Activated CD8-positive, alpha-beta T cell treated with anti-CD3 and anti-CD28 coated beads for 36 hours (primary cell): ENCODE measurements around the gene NEDD9. TPM values are rescaled to one million over a fixed set of nuclear protein-coding genes. Genes with fewer than 3 reads are reported as not detected.

Source experiments
- ATAC-seq: fragments of 200-7000 bp; cut with Tn5 transposase; one replicate; pipeline ENCODE4 v1.10.0; 2021; ENCODE audit warnings: mild to moderate bottlenecking, moderate library complexity
- CTCF ChIA-PET: fragments of 350-600 bp; sonication (Branson Sonifier 250); formaldehyde crosslinking; loops from one replicate; lab custom pipeline; 2021; ENCODE audit warnings: antibody characterized with exemption; lab: Charles Lee
- POLR2A ChIA-PET: fragments of 350-600 bp; sonication (Branson Sonifier 250); formaldehyde crosslinking; loops from one replicate; lab custom pipeline; 2021; ENCODE audit warnings: antibody characterized with exemption; lab: Charles Lee
- DNase-seq: peaks from one replicate; pipeline ENCODE4 v3.0.0-alpha.2; 2020
- H3K27ac Mint-ChIP-seq: one replicate; pipeline ENCODE4 v1.8.0; 2021; ENCODE audit warnings: mild to moderate bottlenecking, mixed read lengths
- H3K27me3 Mint-ChIP-seq: one replicate; pipeline ENCODE4 v1.8.0; 2021; ENCODE audit warnings: mixed read lengths
- H3K36me3 Mint-ChIP-seq: one replicate; pipeline ENCODE4 v1.8.0; 2021; ENCODE audit warnings: low read depth, mixed read lengths
- H3K4me1 Mint-ChIP-seq: one replicate; pipeline ENCODE4 v1.8.0; 2021; ENCODE audit warnings: low read depth, mixed read lengths
- H3K4me3 Mint-ChIP-seq: one replicate; pipeline ENCODE4 v1.8.0; 2021; ENCODE audit warnings: mild to moderate bottlenecking, moderate library complexity, mixed read lengths
- H3K9me3 Mint-ChIP-seq: one replicate; pipeline ENCODE4 v1.8.0; 2021; ENCODE audit warnings: mixed read lengths
- CTCF ChIP-seq: fragments of 200-600 bp; IDR thresholded peaks from one replicate; pipeline ENCODE4 v1.8.0; 2022; ENCODE audit warnings: antibody characterized with exemption, mild to moderate bottlenecking
- intact Hi-C: fragments of 100-400 bp; cut with micrococcal nuclease; formaldehyde crosslinking; loops from one replicate; pipeline ENCODE4 v1.10.0; 2022
- total RNA-seq, 2 experiments: library from RNA; stranded (reverse); gene quantifications; one replicate each; pipeline ENCODE4 v1.2.3, GENCODE V29; 2021

Gene NEDD9
- total RNA-seq, 2 experiments from 2014 or later, result 26.6 to 29.7 TPM

- no peak for TF ChIP-seq CTCF
- H3K4me3 Mint-ChIP-seq, result no peak overlapping the region
- ChIA-PET CTCF (interaction anchor here (1.7 kb wide), 1 partner anchor 317 kb away, joined by 13 read pairs; no protein-coding TSS in a partner anchor), POLR2A (no interaction called here)
- no peak overlapping the region for H3K27ac Mint-ChIP-seq
- DNase-seq (no peak), ATAC-seq (no peak)
- peaks cover 17% of the 10 kb centered on the region for H3K36me3 Mint-ChIP-seq
- intact Hi-C loops, result loop anchor here (10.0 kb wide), 1 partner anchor 236 kb away; no protein-coding TSS in a partner anchor
- no peaks in the 10 kb centered on the region for H3K4me1 Mint-ChIP-seq
- peaks cover 7% of the 10 kb centered on the region for H3K9me3 Mint-ChIP-seq
- H3K27me3 Mint-ChIP-seq, result no peaks in the 10 kb centered on the region
Observed at GRCh38 chr6:11179088-11179418, 53.4 kb downstream of the NEDD9 start.

DNA sequence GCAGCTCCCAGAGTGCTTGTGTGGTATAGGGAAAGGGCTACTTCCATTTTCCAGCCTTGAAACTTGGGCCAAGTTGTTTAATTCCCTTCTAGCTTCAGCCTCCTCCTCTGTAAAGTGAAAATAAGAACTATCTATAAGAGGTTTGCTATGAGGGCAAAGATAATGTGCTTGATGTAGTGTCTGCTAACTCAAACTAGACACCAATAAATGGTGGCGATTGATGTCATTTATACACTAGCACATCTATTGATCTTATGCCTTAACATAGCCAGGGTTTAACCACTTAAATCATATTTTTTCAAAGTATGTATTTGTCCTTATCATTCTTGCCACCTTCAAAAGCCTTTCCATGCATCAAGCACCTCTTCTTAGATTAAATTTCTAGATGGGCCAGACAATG is 55.2 kb downstream of the NEDD9 start:
- DNase-seq (no peak), ATAC-seq (no peak)
- intact Hi-C loops, result loop anchor here (10.0 kb wide), 1 partner anchor 238 kb away; no protein-coding TSS in a partner anchor
- Mint-ChIP-seq H3K4me1 (peaks cover 9% of the 10 kb centered on the region), H3K36me3 (peaks cover 3% of the 10 kb centered on the region), H3K9me3 (no peaks in the 10 kb centered on the region), H3K27me3 (no peaks in the 10 kb centered on the region), H3K27ac (no peak overlapping the region), H3K4me3 (no peak overlapping the region)
- ChIA-PET CTCF (interaction anchor here (0.7 to 8.8 kb wide), 3 partner anchors 17 to 318 kb away, joined by 3 to 98 read pairs (median 3); no protein-coding TSS in a partner anchor), POLR2A (interaction anchor here (1.2 kb wide), 1 partner anchor 319 kb away, joined by 4 read pairs; no protein-coding TSS in a partner anchor)
- TF ChIP-seq CTCF, result no peak

DNA sequence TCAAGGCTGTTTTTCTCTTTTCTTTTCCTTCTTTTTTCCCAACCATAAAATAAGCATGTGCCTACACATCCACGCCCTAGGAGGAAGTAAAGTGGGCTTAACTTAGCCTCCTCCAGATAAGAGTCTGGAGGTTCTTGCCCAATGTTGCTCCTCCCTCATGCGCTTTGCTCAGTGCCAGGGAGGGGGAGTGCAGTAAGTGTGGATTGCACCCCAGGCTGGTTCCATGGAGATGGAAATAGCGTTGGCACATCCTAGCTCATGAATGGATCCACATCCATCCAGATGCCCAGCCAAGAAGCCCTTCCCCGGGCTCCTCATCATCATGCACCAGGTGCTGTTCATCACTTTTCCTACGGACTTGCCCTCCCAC is 58.2 kb downstream of the NEDD9 start:
- no peak for DNase-seq
- no peaks in the 10 kb centered on the region for H3K9me3 Mint-ChIP-seq
- ATAC-seq, result no peak
- peaks cover 14% of the 10 kb centered on the region for H3K4me1 Mint-ChIP-seq
- TF ChIP-seq CTCF, result no peak
- CTCF ChIA-PET, result interaction anchor here (0.7 to 8.8 kb wide), 4 partner anchors 13 to 321 kb away, joined by 3 to 98 read pairs (median 5); no protein-coding TSS in a partner anchor
- POLR2A ChIA-PET, result no interaction called here
- H3K36me3 Mint-ChIP-seq, result no peaks in the 10 kb centered on the region
- no peak overlapping the region for H3K4me3 Mint-ChIP-seq
- intact Hi-C loops, result loop anchor here (10.0 kb wide), 1 partner anchor 241 kb away; no protein-coding TSS in a partner anchor
- H3K27ac Mint-ChIP-seq, result no peak overlapping the region
- no peaks in the 10 kb centered on the region for H3K27me3 Mint-ChIP-seq

DNA sequence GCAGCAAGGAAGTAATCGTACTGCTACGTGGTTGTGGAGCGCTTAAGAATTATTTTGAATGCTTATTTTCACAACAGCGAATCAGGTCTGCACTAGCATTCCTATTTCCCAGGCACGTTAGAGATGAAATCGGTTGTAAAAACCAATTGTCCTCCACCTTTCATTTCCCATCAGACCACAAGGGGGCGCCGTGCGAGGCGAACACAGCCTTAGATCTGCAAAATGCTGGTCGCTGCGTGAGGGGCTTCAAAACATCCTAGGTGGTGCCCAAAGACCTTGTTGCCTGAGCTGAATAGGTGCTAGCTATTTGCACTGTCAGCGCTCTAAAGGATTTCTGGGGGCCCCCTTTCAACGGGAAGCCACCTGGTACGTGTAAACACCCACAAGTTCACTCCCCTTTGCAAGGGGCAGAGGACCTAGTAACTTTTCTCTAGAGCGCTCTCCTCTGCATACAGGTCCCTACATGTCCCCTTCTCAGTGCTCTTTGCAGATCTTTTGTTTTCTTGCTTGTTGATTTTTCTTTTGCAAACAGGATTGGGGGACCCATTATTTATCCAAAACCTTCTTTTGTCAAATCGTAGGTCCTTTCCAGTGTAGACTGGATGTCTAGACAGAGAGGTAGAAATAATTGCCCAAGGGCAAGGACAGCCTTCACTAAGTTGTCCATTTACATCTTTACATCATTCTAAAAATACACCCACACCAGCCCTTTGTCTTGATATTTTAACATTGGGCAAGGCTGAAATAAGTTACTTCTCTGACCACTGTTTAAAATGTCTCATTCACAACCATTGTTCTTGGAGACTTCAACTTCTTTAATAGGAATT is 59.8 kb downstream of the NEDD9 start:
- ChIA-PET CTCF (interaction anchor here (0.6 to 8.8 kb wide), 39 partner anchors 11 to 369 kb away, joined by 3 to 98 read pairs (median 4); partner anchors contain the start of gene NEDD9), POLR2A (no interaction called here)
- no peak overlapping the region for H3K27ac Mint-ChIP-seq
- peak; percentile 88 for DNase-seq
- H3K4me3 Mint-ChIP-seq, result no peak overlapping the region
- TF ChIP-seq CTCF, result peak; percentile 94
- no peaks in the 10 kb centered on the region for H3K9me3 Mint-ChIP-seq
- no peaks in the 10 kb centered on the region for H3K27me3 Mint-ChIP-seq
- peak; percentile 76 for ATAC-seq
- H3K4me1 Mint-ChIP-seq, result peaks cover 17% of the 10 kb centered on the region
- intact Hi-C loops, result loop anchor here (2.0 to 10.0 kb wide), 2 partner anchors 242 to 324 kb away; no protein-coding TSS in a partner anchor
- no peaks in the 10 kb centered on the region for H3K36me3 Mint-ChIP-seq

GRCh38 chr6:11171952-11172351 is 60.5 kb downstream of the NEDD9 start:
- ChIA-PET CTCF (interaction anchor here (0.7 to 8.8 kb wide), 41 partner anchors 8 to 370 kb away, joined by 3 to 98 read pairs (median 4); partner anchors contain the start of gene NEDD9), POLR2A (interaction anchor here (1.3 kb wide), 1 partner anchor 324 kb away, joined by 3 read pairs; no protein-coding TSS in a partner anchor)
- H3K27ac Mint-ChIP-seq, result no peak overlapping the region
- DNase-seq (no peak), ATAC-seq (no peak)
- H3K9me3 Mint-ChIP-seq, result no peaks in the 10 kb centered on the region
- H3K4me1 Mint-ChIP-seq, result peaks cover 17% of the 10 kb centered on the region
- no peak overlapping the region for H3K4me3 Mint-ChIP-seq
- intact Hi-C loops, result loop anchor here (2.0 to 10.0 kb wide), 2 partner anchors 243 to 325 kb away; no protein-coding TSS in a partner anchor
- H3K36me3 Mint-ChIP-seq, result no peaks in the 10 kb centered on the region
- no peak for TF ChIP-seq CTCF
- no peaks in the 10 kb centered on the region for H3K27me3 Mint-ChIP-seq
